HG03565 (cell line): ENCODE data around the gene SLC35F6.
A peak's percentile ranks its signal among the peaks of the same experiment; 100 is the strongest.

Experiments used
- ATAC-seq: cut with Tn5 transposase; IDR thresholded peaks from one replicate; pipeline ENCODE4 v1.9.1; 2021; ENCODE audit warnings: mild to moderate bottlenecking, moderate library complexity; ENCODE audit not compliant: unreplicated experiment

The SLC35F6 gene

GRCh38 chr2:26764078-26764887, at the start of gene SLC35F6:
Gene SLC35F6 (plus strand): TSS chr2:26764284. CDS start chr2:26764350, 66 bp downstream.
- ATAC-seq = peak; percentile 80

- ATAC-seq = no peak
These were observed 48.4 kb upstream of the SLC35F6 start for GRCh38 chr2:26715528-26716270.

DNA sequence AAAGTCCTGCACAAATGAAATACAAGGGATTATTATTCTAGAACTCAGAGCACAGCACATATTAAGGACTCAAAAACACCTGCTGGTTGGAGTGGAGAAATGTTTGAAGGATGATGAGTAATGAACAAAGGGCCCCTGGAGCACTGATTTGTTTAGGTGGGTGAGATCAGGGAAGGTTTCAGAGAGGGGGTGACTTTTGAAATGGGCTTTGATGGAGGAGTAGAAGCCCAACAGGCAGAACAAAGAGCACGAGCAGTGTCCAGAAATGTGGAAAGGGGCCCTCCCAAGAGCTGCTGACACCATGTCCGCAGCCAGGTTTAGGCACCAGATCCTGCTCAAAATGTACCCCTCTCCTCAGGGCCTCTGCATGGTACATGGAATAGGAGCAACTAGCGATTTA, 47.7 kb upstream of the SLC35F6 start:
- ATAC-seq = no peak

DNA sequence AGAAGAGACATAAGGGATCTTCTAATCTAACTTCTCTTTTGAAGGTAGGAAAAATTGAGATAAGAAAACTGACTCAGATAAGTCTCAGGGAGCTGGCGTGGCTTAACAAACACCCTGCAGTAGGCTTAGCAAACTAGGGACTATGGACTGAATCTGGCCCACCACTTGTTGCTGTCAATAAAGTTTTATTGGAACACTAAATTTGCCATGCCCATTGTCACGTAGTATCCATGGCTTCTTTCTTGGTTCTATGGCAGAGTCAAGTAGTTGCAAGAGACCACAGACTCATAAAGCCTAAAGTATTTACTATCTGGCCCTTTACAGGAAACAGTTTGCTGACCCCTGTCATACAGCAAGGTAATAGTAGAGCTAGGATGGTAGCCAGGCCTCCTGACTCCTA, 47.3 kb upstream of the SLC35F6 start:
- no peak for ATAC-seq

GRCh38 chr2:26717362-26717761, 46.7 kb upstream of the SLC35F6 start:
- no peak for ATAC-seq

- no peak for ATAC-seq
These were observed 45.0 kb upstream of the SLC35F6 start for GRCh38 chr2:26718949-26719686.

DNA sequence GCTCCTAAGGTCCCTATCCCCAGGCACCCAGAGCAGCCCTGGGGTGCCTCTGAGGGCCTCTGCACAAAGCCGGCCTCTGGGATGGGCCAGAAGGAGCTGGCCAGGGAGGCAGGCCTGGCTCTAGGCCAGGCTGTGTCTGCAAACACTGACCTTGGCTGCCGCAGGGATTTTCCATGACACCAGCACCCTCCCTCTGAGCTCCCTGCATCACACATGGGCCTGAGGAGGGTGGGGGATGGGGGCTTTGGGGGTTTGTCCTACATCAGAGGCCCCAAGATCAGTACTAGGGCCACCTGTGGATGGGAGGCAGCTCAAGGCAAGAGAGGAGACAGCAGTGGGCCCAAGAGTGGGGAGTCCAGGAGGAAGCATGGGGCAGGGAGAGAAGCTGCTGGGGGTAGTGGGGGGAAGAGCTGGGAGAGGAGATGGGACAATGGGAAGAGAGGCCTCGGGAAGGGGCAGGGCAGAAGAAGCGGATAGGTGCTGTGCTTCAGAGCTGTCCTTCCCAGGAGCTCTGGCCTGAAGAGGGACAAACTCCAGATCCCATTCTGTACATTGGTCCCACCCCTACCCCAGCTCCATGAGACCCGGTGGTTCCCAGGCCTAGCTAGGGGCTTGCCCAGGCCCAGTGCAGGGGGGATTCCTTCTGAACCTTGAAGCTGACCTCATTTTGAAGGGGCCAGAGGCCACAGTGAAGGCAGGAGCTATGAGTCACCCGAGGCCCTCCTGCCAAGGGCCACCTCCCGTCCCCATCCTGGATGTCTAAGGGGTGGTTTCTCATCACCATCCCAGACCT, 43.6 kb upstream of the SLC35F6 start:
- no peak for ATAC-seq

- ATAC-seq = no peak
These were observed 42.7 kb upstream of the SLC35F6 start for GRCh38 chr2:26721115-26722032.

DNA sequence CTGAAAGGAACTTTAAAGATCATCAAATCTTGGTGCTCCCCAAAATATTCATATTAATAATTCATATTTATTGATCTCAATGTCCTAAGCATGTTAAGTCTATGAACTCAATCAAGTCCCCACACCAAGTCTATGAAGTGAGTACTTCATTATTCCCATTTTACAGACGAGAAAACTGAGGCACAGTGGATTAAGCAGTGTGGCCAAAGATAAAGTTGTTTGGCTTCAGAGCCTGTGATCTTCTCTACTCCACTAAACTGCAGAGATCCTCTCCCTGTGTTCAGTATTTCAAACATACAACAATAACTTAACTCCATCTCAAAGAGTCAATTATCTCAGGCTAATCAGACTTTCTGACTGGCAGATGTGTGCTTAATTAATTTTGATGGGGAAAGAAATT, 41.8 kb upstream of the SLC35F6 start:
- ATAC-seq = no peak

DNA sequence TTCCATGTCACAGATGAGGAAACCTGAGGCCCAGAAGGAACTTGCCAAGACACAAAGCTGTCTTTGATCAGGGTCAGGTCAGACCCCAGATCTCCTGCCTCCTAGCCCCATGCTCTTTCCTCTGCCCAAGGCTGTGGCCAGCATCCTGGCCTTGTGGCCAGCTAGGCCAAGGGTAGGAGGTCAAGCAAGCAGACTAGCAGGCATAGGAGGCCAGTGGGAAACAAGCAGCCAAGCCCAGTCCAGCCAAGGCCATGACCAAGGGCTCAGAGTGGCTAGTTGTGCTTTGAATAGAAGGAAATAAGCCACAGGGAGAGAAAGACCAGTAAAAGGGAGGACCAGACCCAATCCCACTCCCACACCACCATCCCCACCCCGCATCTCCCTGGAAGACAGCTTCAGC, 41.2 kb upstream of the SLC35F6 start:
- no peak for ATAC-seq

DNA sequence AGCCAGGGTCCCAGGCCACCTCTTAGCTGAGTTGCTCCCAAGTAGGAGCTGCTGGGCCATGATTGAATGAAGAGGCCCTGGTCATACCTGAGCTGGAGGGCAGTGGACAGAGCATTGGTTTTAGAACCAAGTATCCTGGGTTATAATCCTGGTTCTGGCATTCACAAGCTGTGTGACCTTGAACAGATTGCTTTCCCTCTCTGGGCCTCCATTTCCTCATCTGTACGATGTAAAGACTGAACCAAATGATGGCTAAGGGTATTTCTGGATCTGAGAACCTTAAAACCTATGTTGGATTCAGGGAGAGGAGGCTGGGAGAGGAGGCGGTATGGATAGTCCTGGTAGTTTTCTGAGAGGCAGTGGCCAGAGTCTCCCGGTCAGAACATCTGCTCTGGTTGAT, 40.6 kb upstream of the SLC35F6 start:
- ATAC-seq = no peak

- ATAC-seq = no peak
These were observed 39.9 kb upstream of the SLC35F6 start for GRCh38 chr2:26723991-26724750.

DNA sequence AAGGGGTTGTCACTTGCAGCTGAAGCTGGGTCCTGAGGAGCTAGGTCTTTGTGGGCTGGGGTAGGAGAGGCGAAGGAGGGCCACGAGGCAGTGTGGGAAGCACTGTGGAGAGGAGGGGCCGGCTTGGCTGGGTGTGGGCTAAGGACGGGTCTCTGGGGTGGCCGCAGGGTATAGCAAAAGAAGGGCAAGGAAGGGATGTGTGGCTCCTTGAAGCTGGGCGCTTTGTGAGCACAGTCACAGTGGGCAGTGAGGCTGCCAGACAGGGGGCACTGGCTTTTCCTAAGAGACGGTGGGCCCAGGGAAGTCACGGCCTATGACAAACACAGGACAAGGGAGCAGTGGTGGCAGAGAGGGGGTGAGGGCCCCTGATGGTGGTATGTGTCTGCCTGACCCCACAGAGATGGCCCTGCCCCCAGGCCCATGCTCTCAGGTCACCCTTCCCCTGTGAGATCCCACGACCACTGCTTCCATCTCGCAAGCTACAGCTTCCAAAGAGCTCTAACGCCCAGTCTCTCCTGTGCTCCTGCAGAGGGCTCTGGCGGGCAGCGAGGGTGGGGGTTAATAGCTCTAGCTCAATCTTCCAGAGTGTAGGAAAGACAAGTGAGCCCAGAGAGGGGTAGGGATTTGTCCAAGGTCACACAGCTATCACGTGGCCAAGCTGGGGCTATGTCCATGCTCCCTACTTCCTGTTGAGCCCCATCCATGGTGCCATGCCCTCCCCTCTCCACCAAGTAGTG, 39.1 kb upstream of the SLC35F6 start:
- no peak for ATAC-seq

DNA sequence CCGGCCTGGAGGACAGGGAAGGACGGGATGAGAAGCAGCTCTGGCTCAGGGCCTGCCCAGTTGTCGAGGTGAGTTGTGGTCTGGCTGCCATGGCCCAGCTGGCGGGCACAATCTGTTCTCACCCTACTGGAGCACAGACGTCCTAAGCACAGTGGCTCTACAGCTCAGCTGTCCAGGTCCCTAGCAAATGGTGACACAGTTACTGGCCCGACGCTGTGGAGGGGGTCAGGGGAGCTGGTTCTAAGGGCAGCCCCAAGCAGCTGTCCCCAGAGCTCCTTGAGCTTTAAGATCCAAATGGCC, 38.6 kb upstream of the SLC35F6 start:
- ATAC-seq = no peak

DNA sequence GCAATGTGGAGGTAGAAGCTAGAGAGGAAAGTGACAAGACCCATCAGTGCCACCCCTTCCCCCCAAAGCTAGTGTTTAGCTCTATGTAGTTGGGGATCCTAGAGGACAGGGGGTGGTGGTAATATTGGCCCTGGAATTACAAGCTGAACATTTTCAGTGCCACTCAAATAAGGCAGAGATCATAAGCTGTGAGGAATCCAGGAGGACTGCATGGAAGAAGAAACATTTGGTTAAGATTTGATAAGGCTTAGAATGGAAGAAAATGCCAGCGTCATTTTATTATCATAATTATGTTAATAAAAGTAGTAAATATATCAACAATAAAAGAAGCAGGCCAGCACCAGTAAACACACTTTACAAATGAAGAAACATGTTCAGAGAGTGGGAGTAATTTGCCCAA, 37.9 kb upstream of the SLC35F6 start:
- no peak for ATAC-seq

GRCh38 chr2:26727641-26728561, 36.2 kb upstream of the SLC35F6 start:
- no peak for ATAC-seq

- no peak for ATAC-seq
These were observed 34.8 kb upstream of the SLC35F6 start for GRCh38 chr2:26729311-26729710.
